Measurements from ENCODE around the gene REL.

DNA sequence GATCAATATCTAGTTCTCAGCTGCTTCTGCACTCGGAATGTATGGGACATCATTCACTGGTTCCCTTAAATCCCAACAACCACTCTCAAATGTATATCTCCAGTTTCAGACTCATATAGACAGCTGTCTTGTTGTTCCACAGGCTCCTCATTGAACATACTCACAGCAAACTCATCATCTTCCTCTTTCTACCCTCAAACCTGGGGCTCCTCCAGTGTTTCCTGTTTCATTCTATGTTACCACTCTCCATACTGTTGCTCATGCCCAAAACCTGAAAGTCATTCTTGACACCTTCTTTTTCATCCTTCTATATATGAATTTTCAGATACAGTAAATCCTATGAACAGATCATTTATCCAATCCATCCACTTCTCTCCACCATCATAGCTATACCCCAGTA lies 18.7 kb upstream of the REL start:
- no peak for TF ChIP-seq POLR2A (IDR thresholded peaks at IDR 0.05)
- TF ChIP-seq, protein P1, sequence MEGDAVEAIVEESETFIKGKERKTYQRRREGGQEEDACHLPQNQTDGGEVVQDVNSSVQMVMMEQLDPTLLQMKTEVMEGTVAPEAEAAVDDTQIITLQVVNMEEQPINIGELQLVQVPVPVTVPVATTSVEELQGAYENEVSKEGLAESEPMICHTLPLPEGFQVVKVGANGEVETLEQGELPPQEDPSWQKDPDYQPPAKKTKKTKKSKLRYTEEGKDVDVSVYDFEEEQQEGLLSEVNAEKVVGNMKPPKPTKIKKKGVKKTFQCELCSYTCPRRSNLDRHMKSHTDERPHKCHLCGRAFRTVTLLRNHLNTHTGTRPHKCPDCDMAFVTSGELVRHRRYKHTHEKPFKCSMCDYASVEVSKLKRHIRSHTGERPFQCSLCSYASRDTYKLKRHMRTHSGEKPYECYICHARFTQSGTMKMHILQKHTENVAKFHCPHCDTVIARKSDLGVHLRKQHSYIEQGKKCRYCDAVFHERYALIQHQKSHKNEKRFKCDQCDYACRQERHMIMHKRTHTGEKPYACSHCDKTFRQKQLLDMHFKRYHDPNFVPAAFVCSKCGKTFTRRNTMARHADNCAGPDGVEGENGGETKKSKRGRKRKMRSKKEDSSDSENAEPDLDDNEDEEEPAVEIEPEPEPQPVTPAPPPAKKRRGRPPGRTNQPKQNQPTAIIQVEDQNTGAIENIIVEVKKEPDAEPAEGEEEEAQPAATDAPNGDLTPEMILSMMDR (IDR thresholded peaks at IDR 0.05), result no peak
- no peak for TF ChIP-seq EP300 (IDR thresholded peaks at IDR 0.05)
- TF ChIP-seq POLR2AphosphoS5 (IDR thresholded peaks at IDR 0.05), result no peak

Data from sigmoid colon (tissue), 4 donors.